Measurements from ENCODE around the gene OCA2. TPM values are rescaled to one million over a fixed set of nuclear protein-coding genes. Genes with fewer than 3 reads are reported as not detected.

Gene OCA2
- polyA plus RNA-seq, 3 donors = not detected

GRCh38 chr15:28118083-28118482, 19.0 kb upstream of the OCA2 start:
- no peaks in the 10 kb centered on the region for H3K79me2 ChIP-seq (ENCODE audit: insufficient read depth, low read length)
- Mint-ChIP-seq H3K4me1 (no peaks in the 10 kb centered on the region), H3K27me3 (ENCODE audit: low read depth in 3 of 3) (no peaks in the 10 kb centered on the region), H3K9me3 (no peaks in the 10 kb centered on the region), H3K36me3 (peaks cover 51 to 81% of the 10 kb centered on the region in 2 donors), H3K27ac (no peak overlapping the region), H3K4me3 (no peak overlapping the region)
- 98% methylated on average over 5 of the region's 11 CpGs for WGBS (ENCODE audit: insufficient coverage)
- no peak overlapping the region for H3K4me3 ChIP-seq (replicated peaks in 1 of 3; ENCODE audit: low read depth in 2 of 3, low read length in 3 of 3)
- H3K9ac ChIP-seq (ENCODE audit: insufficient read depth, low read length, poor library complexity, severe bottlenecking) = no peak overlapping the region
- DNase-seq = no peak
- no peak for TF ChIP-seq CTCF (IDR thresholded peaks at IDR 0.05)
- intact Hi-C loops (cut with micrococcal nuclease) = no loop called here
- no peaks in the 10 kb centered on the region for H3K9me3 ChIP-seq (replicated peaks in 1 of 2; ENCODE audit: control insufficient read depth in 1 of 2, insufficient read depth in 1 of 2, low read length in 2 of 2)
- H4K20me1 ChIP-seq (ENCODE audit: insufficient read depth, low read length) = no peaks in the 10 kb centered on the region
- H3K4me2 ChIP-seq (replicated peaks; ENCODE audit: extremely low read depth, low read length, poor library complexity, severe bottlenecking) = no peak overlapping the region
- peaks cover 40 to 63% of the 10 kb centered on the region in 2 donors for H3K36me3 ChIP-seq (replicated peaks in 1 of 2; ENCODE audit: control insufficient read depth in 1 of 2, insufficient read depth in 2 of 2, low read length in 2 of 2)
- H3K27ac ChIP-seq (ENCODE audit: low read depth in 1 of 2, low read length in 2 of 2) = no peak overlapping the region
- H2AFZ ChIP-seq (ENCODE audit: insufficient read depth, low read depth, low read length, poor library complexity, severe bottlenecking) = no peak overlapping the region
- H3K4me1 ChIP-seq (ENCODE audit: control insufficient read depth in 1 of 2, insufficient read depth in 2 of 2, low read length in 2 of 2) = no peaks in the 10 kb centered on the region
- H3K27me3 ChIP-seq (ENCODE audit: control insufficient read depth in 2 of 2, insufficient read depth in 2 of 2, low read length in 2 of 2) = no peaks in the 10 kb centered on the region

GRCh38 chr15:28117432-28117990, 18.4 kb upstream of the OCA2 start:
- 100% methylated on average over 7 of the region's 12 CpGs for WGBS (ENCODE audit: insufficient coverage)
- H3K27me3 Mint-ChIP-seq (ENCODE audit: low read depth in 3 of 3) = no peaks in the 10 kb centered on the region
- intact Hi-C loops (cut with micrococcal nuclease) = no loop called here
- no peak overlapping the region for H3K27ac ChIP-seq (ENCODE audit: low read depth in 1 of 2, low read length in 2 of 2)
- H4K20me1 ChIP-seq (ENCODE audit: insufficient read depth, low read length) = no peaks in the 10 kb centered on the region
- H3K4me2 ChIP-seq (replicated peaks; ENCODE audit: extremely low read depth, low read length, poor library complexity, severe bottlenecking) = no peak overlapping the region
- H3K27ac Mint-ChIP-seq = no peak overlapping the region
- peaks cover 44 to 68% of the 10 kb centered on the region in 2 donors for H3K36me3 ChIP-seq (replicated peaks in 1 of 2; ENCODE audit: control insufficient read depth in 1 of 2, insufficient read depth in 2 of 2, low read length in 2 of 2)
- no peak for DNase-seq
- H3K4me3 ChIP-seq (replicated peaks in 1 of 3; ENCODE audit: low read depth in 2 of 3, low read length in 3 of 3) = no peak overlapping the region
- H3K4me1 Mint-ChIP-seq = no peaks in the 10 kb centered on the region
- H3K36me3 Mint-ChIP-seq = peaks cover 57 to 82% of the 10 kb centered on the region in 2 donors
- no peaks in the 10 kb centered on the region for H3K79me2 ChIP-seq (ENCODE audit: insufficient read depth, low read length)
- H3K4me1 ChIP-seq (ENCODE audit: control insufficient read depth in 1 of 2, insufficient read depth in 2 of 2, low read length in 2 of 2) = no peaks in the 10 kb centered on the region
- H3K27me3 ChIP-seq (ENCODE audit: control insufficient read depth in 2 of 2, insufficient read depth in 2 of 2, low read length in 2 of 2) = no peaks in the 10 kb centered on the region
- no peaks in the 10 kb centered on the region for H3K9me3 ChIP-seq (replicated peaks in 1 of 2; ENCODE audit: control insufficient read depth in 1 of 2, insufficient read depth in 1 of 2, low read length in 2 of 2)
- H2AFZ ChIP-seq (ENCODE audit: insufficient read depth, low read depth, low read length, poor library complexity, severe bottlenecking) = no peak overlapping the region
- H3K9me3 Mint-ChIP-seq = no peaks in the 10 kb centered on the region
- H3K9ac ChIP-seq (ENCODE audit: insufficient read depth, low read length, poor library complexity, severe bottlenecking) = no peak overlapping the region
- H3K4me3 Mint-ChIP-seq = no peak overlapping the region
- no peak for TF ChIP-seq CTCF (IDR thresholded peaks at IDR 0.05)
